Mucosa of descending colon (tissue), 3 donors: ENCODE measurements around the gene NEDD9. TPM values are rescaled to one million over a fixed set of nuclear protein-coding genes. Genes with fewer than 3 reads are reported as not detected.

Experiments used
- ATAC-seq: fragments of 200-7000 bp; cut with Tn5 transposase; one replicate; pipeline ENCODE4 v1.9.1; 2020; ENCODE audit warnings: mild to moderate bottlenecking, moderate library complexity
- DNase-seq, 3 donors: peaks; one replicate each; pipeline ENCODE4 v3.0.0-alpha.2; 2020
- H3K36me3 ChIP-seq: fragments of 200-600 bp; one replicate; pipeline ENCODE4 v1.8.0; 2021; ENCODE audit warnings: low read depth, mild to moderate bottlenecking
- H3K4me1 ChIP-seq: fragments of 200-600 bp; one replicate; pipeline ENCODE4 v1.8.0; 2021; ENCODE audit warnings: low read depth, mild to moderate bottlenecking
- H3K4me3 ChIP-seq: fragments of 200-600 bp; one replicate; pipeline ENCODE4 v1.8.0; 2021; ENCODE audit warnings: mild to moderate bottlenecking
- H3K9me3 ChIP-seq: fragments of 200-600 bp; one replicate; pipeline ENCODE4 v1.8.0; 2021; ENCODE audit warnings: mild to moderate bottlenecking
- intact Hi-C, 2 donors: fragments of 100-400 bp; cut with DNase I in 1 of 2; cut with micrococcal nuclease in 1 of 2; formaldehyde crosslinking; loops; one replicate each; pipeline versions ENCODE4 v1.11.0 to v1.11.1; 2022; cut with DNase I, micrococcal nuclease
- total RNA-seq, 3 donors: library from RNA; stranded (reverse); fragmentation: NEBNext Ultra II Directional in 2 of 3; extraction: Animal tissue kit (Norgen Biotek cat#: 25700) in 2 of 3; gene quantifications; one replicate each; pipeline versions ENCODE4 v1.2.1 to v1.2.4, GENCODE V29; 2021 to 2023
- TF ChIP-seq, protein P1 (sequence below): fragments of 200-600 bp; IDR thresholded peaks from one replicate; pipeline ENCODE4 v1.8.0; 2022; ENCODE audit warnings: antibody characterized with exemption, mild to moderate bottlenecking
- donor health status: DM: no; HTN: no; CAD: no; lungs with moderate emphysema.
- donor health status: DM: no; HTN: no; CAD: no.
- donor health status: DM: no; HTN: yes; CAD: no.

The NEDD9 gene
- total RNA-seq, 3 donors from 2014 or later, result 41.4 to 66.6 (median 62.1) TPM

DNA sequence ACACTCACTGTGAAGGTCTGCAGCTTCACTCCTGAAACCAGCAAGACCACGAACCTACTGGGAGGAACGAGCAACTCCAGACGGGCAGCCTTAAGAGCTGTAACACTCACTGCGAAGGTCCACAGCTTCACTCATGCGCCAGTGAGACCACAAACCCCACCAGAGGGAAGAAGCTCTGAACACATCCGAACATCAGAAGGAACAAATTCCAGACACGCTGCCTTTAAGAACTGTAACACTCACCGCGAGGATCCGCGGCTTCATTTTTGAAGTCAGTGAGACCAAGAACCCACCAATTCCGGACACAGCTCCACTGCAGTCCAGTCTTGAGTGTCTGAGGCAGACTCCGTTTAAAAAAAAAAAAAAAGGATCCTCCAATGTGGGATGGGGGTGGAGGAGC, 60.5 kb downstream of the NEDD9 start:
- H3K36me3 ChIP-seq, result no peaks in the 10 kb centered on the region
- intact Hi-C loops, result no loop called here
- ATAC-seq (no peak), DNase-seq (no peak)
- no peak overlapping the region for H3K4me3 ChIP-seq
- peaks cover 6% of the 10 kb centered on the region for H3K4me1 ChIP-seq
- H3K9me3 ChIP-seq, result no peaks in the 10 kb centered on the region
- TF ChIP-seq, protein P1, sequence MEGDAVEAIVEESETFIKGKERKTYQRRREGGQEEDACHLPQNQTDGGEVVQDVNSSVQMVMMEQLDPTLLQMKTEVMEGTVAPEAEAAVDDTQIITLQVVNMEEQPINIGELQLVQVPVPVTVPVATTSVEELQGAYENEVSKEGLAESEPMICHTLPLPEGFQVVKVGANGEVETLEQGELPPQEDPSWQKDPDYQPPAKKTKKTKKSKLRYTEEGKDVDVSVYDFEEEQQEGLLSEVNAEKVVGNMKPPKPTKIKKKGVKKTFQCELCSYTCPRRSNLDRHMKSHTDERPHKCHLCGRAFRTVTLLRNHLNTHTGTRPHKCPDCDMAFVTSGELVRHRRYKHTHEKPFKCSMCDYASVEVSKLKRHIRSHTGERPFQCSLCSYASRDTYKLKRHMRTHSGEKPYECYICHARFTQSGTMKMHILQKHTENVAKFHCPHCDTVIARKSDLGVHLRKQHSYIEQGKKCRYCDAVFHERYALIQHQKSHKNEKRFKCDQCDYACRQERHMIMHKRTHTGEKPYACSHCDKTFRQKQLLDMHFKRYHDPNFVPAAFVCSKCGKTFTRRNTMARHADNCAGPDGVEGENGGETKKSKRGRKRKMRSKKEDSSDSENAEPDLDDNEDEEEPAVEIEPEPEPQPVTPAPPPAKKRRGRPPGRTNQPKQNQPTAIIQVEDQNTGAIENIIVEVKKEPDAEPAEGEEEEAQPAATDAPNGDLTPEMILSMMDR, result no peak

DNA sequence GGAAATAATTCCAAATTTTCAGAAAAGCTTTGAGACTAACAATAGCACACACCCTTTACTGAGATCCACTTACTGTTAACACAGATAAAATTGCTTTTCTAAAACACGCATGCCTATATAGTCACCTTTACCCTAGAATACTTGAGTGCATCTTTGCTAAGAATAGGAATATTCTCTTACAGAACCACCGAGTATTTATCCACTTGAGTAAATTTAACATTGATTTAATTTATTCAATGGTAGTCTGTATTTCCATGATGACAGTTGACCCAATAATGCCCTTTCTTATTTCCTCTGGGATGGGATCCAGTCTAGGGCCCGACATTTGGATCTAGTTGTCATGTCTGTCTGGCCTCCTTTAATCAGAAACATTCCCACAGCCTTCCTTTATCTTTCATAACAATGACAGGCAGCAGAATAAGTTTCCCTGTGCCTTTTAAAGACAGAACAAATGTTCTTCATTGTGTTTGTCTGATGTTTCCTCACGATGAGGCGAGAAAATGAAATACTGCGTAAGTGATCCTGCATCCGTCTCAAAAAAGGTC, 64.3 kb downstream of the NEDD9 start:
- no peak for ATAC-seq
- no peak overlapping the region for H3K4me3 ChIP-seq
- H3K9me3 ChIP-seq, result no peaks in the 10 kb centered on the region
- H3K36me3 ChIP-seq, result no peaks in the 10 kb centered on the region
- TF ChIP-seq, protein P1, result no peak
- DNase-seq, result no peak
- H3K4me1 ChIP-seq, result peaks cover 6% of the 10 kb centered on the region
- intact Hi-C loops, result no loop called here

DNA sequence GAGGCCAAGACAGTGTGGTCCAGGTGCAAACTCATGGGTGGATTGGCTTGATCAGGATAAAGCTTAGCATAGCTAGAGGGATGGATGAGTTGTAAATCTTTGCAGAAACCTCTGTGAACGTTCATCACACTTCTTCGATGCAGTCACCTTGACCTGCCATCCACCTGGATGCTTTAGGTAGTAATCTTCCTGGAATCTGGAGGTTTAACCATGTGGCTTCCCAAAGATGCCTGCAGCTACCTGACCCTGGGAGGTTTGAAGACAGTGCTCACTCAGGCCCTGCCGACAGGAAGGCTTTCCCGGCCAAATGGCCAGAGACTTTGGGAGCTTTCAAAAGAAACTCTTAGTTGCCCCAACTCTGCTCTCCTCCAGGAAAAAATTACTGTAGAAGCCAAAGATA, 65.5 kb downstream of the NEDD9 start:
- H3K4me3 ChIP-seq, result no peak overlapping the region
- intact Hi-C loops, result no loop called here
- ATAC-seq, result no peak

DNA sequence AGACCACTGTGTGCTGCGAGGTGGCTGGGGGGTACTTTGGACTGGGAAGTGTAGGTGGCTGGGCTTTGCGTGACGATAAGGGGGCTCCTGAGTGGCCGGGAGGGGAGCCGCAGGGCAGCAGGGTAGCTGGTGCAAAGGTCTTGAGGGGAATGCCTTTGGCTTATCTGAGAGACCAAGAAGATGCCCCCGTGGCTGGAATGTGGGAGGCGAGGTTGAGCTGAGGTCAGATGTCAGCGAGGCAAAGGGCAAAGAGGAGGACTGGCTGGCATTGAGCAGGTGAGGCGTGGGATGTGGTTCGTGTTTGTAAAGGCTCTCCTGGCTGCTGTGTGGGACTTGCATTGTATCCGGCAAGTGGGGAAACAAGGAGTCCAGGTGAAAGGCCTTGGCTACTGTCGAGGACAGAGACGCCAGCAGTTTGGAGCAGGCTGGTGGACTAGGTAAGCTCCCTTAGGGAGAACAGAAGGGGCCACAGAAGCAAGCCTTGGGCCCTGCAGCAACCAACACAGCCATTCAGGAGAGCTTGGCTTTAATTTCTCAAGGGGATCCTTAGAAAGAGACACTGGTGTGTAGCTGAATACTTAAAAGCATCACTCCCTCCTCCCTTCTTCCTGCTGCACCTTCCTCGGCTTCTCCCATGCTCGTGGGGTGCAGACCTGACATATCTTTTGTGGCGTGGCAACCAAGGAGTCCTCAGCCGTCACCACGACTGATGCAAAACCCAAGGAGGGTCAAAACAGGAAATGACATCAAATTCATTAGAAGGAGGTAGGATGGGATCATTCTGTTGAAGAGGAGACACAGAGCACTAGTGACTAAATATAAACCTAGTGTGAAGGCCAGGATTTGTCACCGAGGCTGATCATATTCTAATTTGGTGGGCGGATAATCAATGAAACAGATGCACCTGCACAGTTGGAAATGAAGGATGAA, 67.5 kb downstream of the NEDD9 start:
- DNase-seq (no peak), ATAC-seq (no peak)
- Histone ChIP-seq H3K9me3 (no peaks in the 10 kb centered on the region), H3K4me3 (no peak overlapping the region), H3K4me1 (no peaks in the 10 kb centered on the region), H3K36me3 (no peaks in the 10 kb centered on the region)
- intact Hi-C loops, result no loop called here
- TF ChIP-seq, protein P1, result no peak

More for the DNA sequence above, 65.5 kb downstream of the NEDD9 start:
- Histone ChIP-seq H3K4me1 (no peaks in the 10 kb centered on the region), H3K9me3 (no peaks in the 10 kb centered on the region), H3K36me3 (no peaks in the 10 kb centered on the region)
- TF ChIP-seq, protein P1, result no peak
- DNase-seq, result no peak

DNA sequence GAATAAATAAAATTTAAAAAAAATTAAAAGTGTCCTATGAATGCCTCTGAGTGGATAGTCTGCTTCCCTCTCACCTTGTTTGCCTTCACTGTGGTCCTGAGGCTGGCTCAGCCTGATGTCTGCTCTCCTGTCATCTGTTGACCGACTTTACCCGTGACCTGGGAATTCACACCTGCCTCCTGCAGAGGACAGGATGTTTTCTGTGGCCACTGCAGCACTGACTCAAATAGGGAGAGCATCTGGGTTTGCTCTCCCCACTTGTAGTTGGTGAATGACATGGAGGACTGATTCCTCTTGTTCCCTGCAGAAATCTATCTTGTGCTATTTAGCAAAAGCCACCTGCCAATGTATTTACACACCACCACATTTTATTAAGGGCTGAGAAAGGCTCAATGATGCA, 68.5 kb downstream of the NEDD9 start:
- TF ChIP-seq, protein P1, result no peak
- Histone ChIP-seq H3K4me1 (no peaks in the 10 kb centered on the region), H3K4me3 (no peak overlapping the region), H3K36me3 (no peaks in the 10 kb centered on the region), H3K9me3 (no peaks in the 10 kb centered on the region)
- intact Hi-C loops, result no loop called here
- ATAC-seq (no peak), DNase-seq (no peak)
